ENCODE data around the gene RNF169.

RNF169 gene

GRCh38 chr11:74703211-74703610 is 45.4 kb upstream of the RNF169 start:
- no peak for DNase-seq
- no peak overlapping the region for H3K27ac ChIP-seq

GRCh38 chr11:74707182-74707581 is 41.5 kb upstream of the RNF169 start:
- no peaks in the 10 kb centered on the region for H3K27me3 ChIP-seq
- intact Hi-C loops (cut with DNase I; ENCODE audit: low total_unique reads), result no loop called here
- no peak for TF ChIP-seq CTCF (IDR thresholded peaks at IDR 0.05)

More at GRCh38 chr11:74703211-74703610, 45.4 kb upstream of the RNF169 start:
- no peak for TF ChIP-seq CTCF (IDR thresholded peaks at IDR 0.05)
- Histone ChIP-seq H3K27me3 (no peaks in the 10 kb centered on the region), H3K4me3 (no peak overlapping the region), H3K9me3 (no peaks in the 10 kb centered on the region), H3K4me1 (no peaks in the 10 kb centered on the region), H3K36me3 (no peaks in the 10 kb centered on the region)
- intact Hi-C loops (cut with DNase I; ENCODE audit: low total_unique reads), result no loop called here

GRCh38 chr11:74707602-74708510 is 40.8 kb upstream of the RNF169 start:
- Histone ChIP-seq H3K4me3 (no peak overlapping the region), H3K9me3 (no peaks in the 10 kb centered on the region), H3K27me3 (no peaks in the 10 kb centered on the region), H3K27ac (no peak overlapping the region), H3K4me1 (no peaks in the 10 kb centered on the region), H3K36me3 (no peaks in the 10 kb centered on the region)
- no peak for DNase-seq
- no peak for TF ChIP-seq CTCF (IDR thresholded peaks at IDR 0.05)
- intact Hi-C loops (cut with DNase I; ENCODE audit: low total_unique reads), result no loop called here

More at GRCh38 chr11:74707182-74707581, 41.5 kb upstream of the RNF169 start:
- H3K27ac ChIP-seq, result no peak overlapping the region
- H3K4me1 ChIP-seq, result no peaks in the 10 kb centered on the region
- no peak for DNase-seq
- no peaks in the 10 kb centered on the region for H3K36me3 ChIP-seq
- H3K4me3 ChIP-seq, result no peak overlapping the region
- no peaks in the 10 kb centered on the region for H3K9me3 ChIP-seq

GRCh38 chr11:74709175-74709574 is 39.5 kb upstream of the RNF169 start:
- TF ChIP-seq CTCF (IDR thresholded peaks at IDR 0.05), result no peak
- Histone ChIP-seq H3K27me3 (no peaks in the 10 kb centered on the region), H3K27ac (no peak overlapping the region), H3K4me1 (no peaks in the 10 kb centered on the region), H3K4me3 (no peak overlapping the region), H3K9me3 (no peaks in the 10 kb centered on the region), H3K36me3 (no peaks in the 10 kb centered on the region)
- DNase-seq, result no peak
- intact Hi-C loops (cut with DNase I; ENCODE audit: low total_unique reads), result no loop called here

GRCh38 chr11:74710281-74710938 is 38.2 kb upstream of the RNF169 start:
- no peak for TF ChIP-seq CTCF (IDR thresholded peaks at IDR 0.05)
- no peak for DNase-seq
- no peaks in the 10 kb centered on the region for H3K4me1 ChIP-seq
- no peaks in the 10 kb centered on the region for H3K36me3 ChIP-seq
- H3K27me3 ChIP-seq, result no peaks in the 10 kb centered on the region
- no peak overlapping the region for H3K27ac ChIP-seq
- intact Hi-C loops (cut with DNase I; ENCODE audit: low total_unique reads), result no loop called here
- no peaks in the 10 kb centered on the region for H3K9me3 ChIP-seq
- no peak overlapping the region for H3K4me3 ChIP-seq
